H9 (cell line): ENCODE results near the gene TSEN34. TPM values are rescaled to one million over a fixed set of nuclear protein-coding genes. Genes with fewer than 3 reads are reported as not detected.

ENCODE experiments used
- DNase-seq: peaks from one replicate; pipeline ENCODE4 v3.0.0-alpha.2; 2017
- H2AFZ ChIP-seq: one replicate; pipeline ENCODE4 v1.6.1; 2013; ENCODE audit warnings: mild to moderate bottlenecking, low read length, control low read depth, moderate library complexity
- H2AK5ac ChIP-seq: 2 replicates; pipeline ENCODE4 v1.6.1; 2013; ENCODE audit warnings: low read length, control low read depth, mixed read lengths; ENCODE audit not compliant: insufficient read length
- H2BK120ac ChIP-seq: one replicate; pipeline ENCODE4 v1.6.1; 2013; ENCODE audit warnings: low read depth, mild to moderate bottlenecking, low read length, control low read depth, inconsistent platforms; ENCODE audit not compliant: poor library complexity, severe bottlenecking
- H2BK12ac ChIP-seq: 2 replicates; pipeline ENCODE4 v1.6.1; 2013; ENCODE audit warnings: low read length, control low read depth, mixed read lengths, low read depth; ENCODE audit not compliant: insufficient read length
- H2BK15ac ChIP-seq: 2 replicates; pipeline ENCODE4 v1.6.1; 2013; ENCODE audit warnings: low read depth, low read length, control low read depth
- H2BK20ac ChIP-seq: one replicate; pipeline ENCODE4 v1.6.1; 2013; ENCODE audit warnings: low read depth, mild to moderate bottlenecking, low read length, control low read depth, inconsistent platforms; ENCODE audit not compliant: poor library complexity, severe bottlenecking
- H2BK5ac ChIP-seq: 2 replicates; pipeline ENCODE4 v1.6.1; 2013; ENCODE audit warnings: low read length, control low read depth, mixed read lengths; ENCODE audit not compliant: insufficient read length
- H3K14ac ChIP-seq: 2 replicates; pipeline ENCODE4 v1.6.1; 2013; ENCODE audit warnings: low read length, control low read depth; ENCODE audit not compliant: insufficient read depth
- H3K18ac ChIP-seq: 2 replicates; pipeline ENCODE4 v1.6.1; 2013; ENCODE audit warnings: low read depth, mild to moderate bottlenecking, mixed read lengths, low read length, control low read depth; ENCODE audit not compliant: insufficient read length
- H3K23ac ChIP-seq: 2 replicates; pipeline ENCODE4 v1.6.1; 2013; ENCODE audit warnings: low read length, control low read depth, mixed read lengths, low read depth; ENCODE audit not compliant: insufficient read length
- H3K23me2 ChIP-seq: 2 replicates; pipeline ENCODE4 v1.6.1; 2013; ENCODE audit warnings: low read depth, mild to moderate bottlenecking, mixed read lengths, low read length, control low read depth; ENCODE audit not compliant: insufficient read length, poor library complexity, severe bottlenecking
- H3K27ac ChIP-seq: 2 replicates; pipeline ENCODE4 v1.5.1; 2013; ENCODE audit warnings: low read length, control low read depth, mixed read lengths, low read depth; ENCODE audit not compliant: insufficient read length
- H3K27me3 ChIP-seq: 2 replicates; pipeline ENCODE4 v1.6.1; 2013; ENCODE audit warnings: low read length, control low read depth, inconsistent platforms; ENCODE audit not compliant: insufficient read depth
- H3K4ac ChIP-seq: 2 replicates; pipeline ENCODE4 v1.6.1; 2013; ENCODE audit warnings: low read depth, mild to moderate bottlenecking, control low read depth, inconsistent platforms, low read length, moderate library complexity
- H3K4me1 ChIP-seq: 2 replicates; pipeline ENCODE4 v1.6.1; 2013; ENCODE audit warnings: low read length, control low read depth, inconsistent platforms; ENCODE audit not compliant: insufficient read depth
- H3K4me2 ChIP-seq: 2 replicates; pipeline ENCODE4 v1.6.1; 2013; ENCODE audit warnings: low read length, control low read depth, mixed read lengths; ENCODE audit not compliant: insufficient read length, insufficient read depth
- H3K56ac ChIP-seq: 2 replicates; pipeline ENCODE4 v1.6.1; 2013; ENCODE audit warnings: low read depth, mild to moderate bottlenecking, mixed read lengths, low read length, control low read depth; ENCODE audit not compliant: insufficient read length
- H3K79me1 ChIP-seq: 2 replicates; pipeline ENCODE4 v1.6.1; 2013; ENCODE audit warnings: low read depth, mild to moderate bottlenecking, moderate library complexity, low read length, control low read depth, inconsistent platforms; ENCODE audit not compliant: insufficient read depth, poor library complexity, severe bottlenecking
- H3K79me2 ChIP-seq: 2 replicates; pipeline ENCODE4 v1.6.1; 2013; ENCODE audit warnings: low read length, control low read depth, inconsistent platforms; ENCODE audit not compliant: insufficient read depth
- H3K9ac ChIP-seq: 2 replicates; pipeline ENCODE4 v1.6.1; 2013; ENCODE audit warnings: low read length, control low read depth, mixed read lengths; ENCODE audit not compliant: insufficient read length; ENCODE audit errors: extremely low read depth
- H3K9me3 ChIP-seq: one replicate; pipeline ENCODE4 v1.6.1; 2013; ENCODE audit warnings: low read depth, low read length, inconsistent platforms; ENCODE audit not compliant: control insufficient read depth
- H3T11ph ChIP-seq: one replicate; pipeline ENCODE4 v1.6.1; 2013; ENCODE audit warnings: mild to moderate bottlenecking, low read length, control low read depth, inconsistent platforms
- H4K20me1 ChIP-seq: one replicate; pipeline ENCODE4 v1.6.1; 2013; ENCODE audit not compliant: control insufficient read depth, insufficient read length, insufficient read depth
- H4K5ac ChIP-seq: 2 replicates; pipeline ENCODE4 v1.6.1; 2013; ENCODE audit warnings: low read depth, mild to moderate bottlenecking, mixed read lengths, low read length, control low read depth; ENCODE audit not compliant: insufficient read length
- H4K8ac ChIP-seq: replicated peaks from 2 replicates; pipeline ENCODE4 v1.6.1; 2013; ENCODE audit warnings: low read length, control low read depth, mixed read lengths, low read depth; ENCODE audit not compliant: insufficient read length
- H4K91ac ChIP-seq: 2 replicates; pipeline ENCODE4 v1.6.1; 2013; ENCODE audit warnings: low read depth, mild to moderate bottlenecking, moderate library complexity, mixed read lengths, low read length, control low read depth; ENCODE audit not compliant: insufficient read length
- H3K27ac Mint-ChIP-seq, 3 experiments: 2 replicates in 2 of 3; 3 replicates in 1 of 3; pipeline ENCODE4 v1.8.0; 2020 to 2021; ENCODE audit warnings: mixed read lengths in 3 of 3, mild to moderate bottlenecking in 1 of 3, moderate library complexity in 1 of 3
- H3K27me3 Mint-ChIP-seq: 2 replicates; pipeline ENCODE4 v1.8.0; 2021; ENCODE audit warnings: low read depth, mild to moderate bottlenecking, moderate library complexity, mixed read lengths
- H3K36me3 Mint-ChIP-seq, 3 experiments: 2 replicates in 2 of 3; 3 replicates in 1 of 3; pipeline ENCODE4 v1.8.0; 2020 to 2021; ENCODE audit warnings: low read depth in 3 of 3, mixed read lengths in 3 of 3; ENCODE audit not compliant: insufficient read depth in 1 of 3
- H3K4me1 Mint-ChIP-seq, 2 experiments: 2 replicates each; pipeline ENCODE4 v1.8.0; 2020; ENCODE audit warnings: mixed read lengths in 2 of 2
- H3K4me3 Mint-ChIP-seq, 2 experiments: 2 replicates in 1 of 2; 3 replicates in 1 of 2; pipeline ENCODE4 v1.8.0; 2020 to 2021; ENCODE audit warnings: mild to moderate bottlenecking in 2 of 2, mixed read lengths in 2 of 2, moderate library complexity in 1 of 2
- H3K9me3 Mint-ChIP-seq, 2 experiments: 2 replicates in 1 of 2; 3 replicates in 1 of 2; pipeline ENCODE4 v1.8.0; 2020; ENCODE audit warnings: mild to moderate bottlenecking in 2 of 2, mixed read lengths in 2 of 2, moderate library complexity in 1 of 2
- WGBS: extraction: QIAGEN DNeasy Blood & Tissue Kit; methylation state at CpG from one replicate; pipeline ENCODE4 v1.1.7; 2013; ENCODE audit warnings: missing lambda C conversion rate, low lambda C conversion rate, mixed read lengths; ENCODE audit not compliant: insufficient read length; ENCODE audit errors: extremely low coverage; 5-methylcytosine and 5-hydroxymethylcytosine counted together
- total RNA-seq: library from RNA; stranded (reverse); gene quantifications from 2 replicates; pipeline ENCODE4 v1.2.1, GENCODE V29; 2021
- TF ChIP-seq, protein P1 (sequence below): fragments of 200-600 bp; sonication (generic); conservative IDR thresholded peaks from 3 replicates; pipeline ENCODE4 v1.8.0; 2021; ENCODE audit warnings: antibody characterized with exemption, mild to moderate bottlenecking

TSEN34 gene
- total RNA-seq, 1 experiment from 2014 or later: 28.3 TPM

- TF ChIP-seq, protein P1, sequence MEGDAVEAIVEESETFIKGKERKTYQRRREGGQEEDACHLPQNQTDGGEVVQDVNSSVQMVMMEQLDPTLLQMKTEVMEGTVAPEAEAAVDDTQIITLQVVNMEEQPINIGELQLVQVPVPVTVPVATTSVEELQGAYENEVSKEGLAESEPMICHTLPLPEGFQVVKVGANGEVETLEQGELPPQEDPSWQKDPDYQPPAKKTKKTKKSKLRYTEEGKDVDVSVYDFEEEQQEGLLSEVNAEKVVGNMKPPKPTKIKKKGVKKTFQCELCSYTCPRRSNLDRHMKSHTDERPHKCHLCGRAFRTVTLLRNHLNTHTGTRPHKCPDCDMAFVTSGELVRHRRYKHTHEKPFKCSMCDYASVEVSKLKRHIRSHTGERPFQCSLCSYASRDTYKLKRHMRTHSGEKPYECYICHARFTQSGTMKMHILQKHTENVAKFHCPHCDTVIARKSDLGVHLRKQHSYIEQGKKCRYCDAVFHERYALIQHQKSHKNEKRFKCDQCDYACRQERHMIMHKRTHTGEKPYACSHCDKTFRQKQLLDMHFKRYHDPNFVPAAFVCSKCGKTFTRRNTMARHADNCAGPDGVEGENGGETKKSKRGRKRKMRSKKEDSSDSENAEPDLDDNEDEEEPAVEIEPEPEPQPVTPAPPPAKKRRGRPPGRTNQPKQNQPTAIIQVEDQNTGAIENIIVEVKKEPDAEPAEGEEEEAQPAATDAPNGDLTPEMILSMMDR: no peak
- no peak overlapping the region for H3K23ac ChIP-seq
- Mint-ChIP-seq H3K4me3 (peak overlapping the region; percentile 63 to 79), H3K27me3 (peaks cover 40% of the 10 kb centered on the region), H3K27ac (peak overlapping the region in 1 of 3 experiments; percentile 61; a peak in 2 of 7 replicates), H3K9me3 (peaks cover 0 to 6% of the 10 kb centered on the region in 2 experiments; a peak in 2 of 5 replicates), H3K36me3 (peaks cover 0 to 4% (median 3%) of the 10 kb centered on the region in 3 experiments; a peak in 3 of 7 replicates), H3K4me1 (peaks cover 31 to 43% of the 10 kb centered on the region in 2 experiments)
- no peaks in the 10 kb centered on the region for H3K79me2 ChIP-seq
- H3K4ac ChIP-seq: no peak overlapping the region
- no peaks in the 10 kb centered on the region for H3K4me1 ChIP-seq
- H3K9ac ChIP-seq: no peak overlapping the region
- no peak overlapping the region for H4K8ac ChIP-seq
- no peak overlapping the region for H2BK12ac ChIP-seq
- H2AFZ ChIP-seq: no peak overlapping the region
- no peak overlapping the region for H4K91ac ChIP-seq
- no peaks in the 10 kb centered on the region for H3K79me1 ChIP-seq
- H2BK15ac ChIP-seq: no peak overlapping the region
- no peak overlapping the region for H4K5ac ChIP-seq
- no peaks in the 10 kb centered on the region for H3K27me3 ChIP-seq
- no peak overlapping the region for H3T11ph ChIP-seq
- no peaks in the 10 kb centered on the region for H3K9me3 ChIP-seq
- H4K20me1 ChIP-seq: no peaks in the 10 kb centered on the region
- no peak overlapping the region for H2AK5ac ChIP-seq
- WGBS: no CpG with 5 or more reads among the region's 37 CpGs
- no peak overlapping the region for H2BK20ac ChIP-seq
- no peak overlapping the region for H2BK5ac ChIP-seq
- peak overlapping the region; percentile 24 for H3K18ac ChIP-seq
- peak; percentile 96 for DNase-seq
- H3K14ac ChIP-seq: 0 out of 2 replicates have a peak overlapping the region, but pooled peaks have one; percentile 69
- H2BK120ac ChIP-seq: no peak overlapping the region
- no peak overlapping the region for H3K56ac ChIP-seq
- peak overlapping the region; percentile 77 for H3K4me2 ChIP-seq
- H3K27ac ChIP-seq: no peak overlapping the region
- H3K23me2 ChIP-seq: peaks cover 15% of the 10 kb centered on the region
These were observed 26.6 kb upstream of the TSEN34 start for GRCh38 chr19:54164369-54165068.
